Measurements from ENCODE around the gene IFRD2. TPM values are rescaled to one million over a fixed set of nuclear protein-coding genes. Genes with fewer than 3 reads are reported as not detected.
A peak's percentile ranks its signal among the peaks of the same experiment; 100 is the strongest.
"Not testable (repeated sequence)": the region's sequence is repeated elsewhere in the genome, so short reads cannot be mapped to it uniquely, and the experiment has no call there.

Gene IFRD2
- total and polyA plus RNA-seq, 5 donors from 2014 or later = 39.9 to 51.9 (median 41.3) TPM

DNA sequence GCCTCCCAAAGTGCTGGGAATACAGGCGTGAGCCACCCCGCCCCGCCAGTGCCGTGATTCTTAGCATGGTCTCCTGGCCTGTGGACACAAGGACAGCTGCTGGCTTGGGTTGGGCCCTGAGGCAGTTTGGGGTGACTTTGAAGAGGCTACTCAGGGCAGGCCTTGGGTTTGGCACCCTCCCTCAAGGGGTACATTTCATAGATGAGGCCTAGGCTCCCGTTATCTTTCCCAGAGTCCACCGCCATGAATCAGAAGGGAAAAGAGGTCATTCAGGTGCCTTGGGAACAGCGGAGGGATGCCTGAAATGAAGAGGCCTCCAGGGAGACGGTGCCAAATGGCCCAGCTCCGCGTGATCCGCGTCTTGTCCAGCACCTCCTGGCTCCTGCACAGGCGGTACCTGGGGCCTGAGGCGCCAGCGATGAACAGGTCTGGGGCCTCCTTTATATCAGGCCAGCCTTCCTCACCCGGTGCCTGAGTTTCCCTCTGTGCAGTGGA is 46.9 kb downstream of the IFRD2 start:
- peaks cover 6% of the 10 kb centered on the region for H3K27me3 Mint-ChIP-seq
- H3K27ac Mint-ChIP-seq = peak overlapping the region; percentile 71 to 94 (median 79)
- peaks cover 16% of the 10 kb centered on the region for H3K36me3 ChIP-seq (ENCODE audit: control insufficient read depth, insufficient read depth, low read length)

DNA sequence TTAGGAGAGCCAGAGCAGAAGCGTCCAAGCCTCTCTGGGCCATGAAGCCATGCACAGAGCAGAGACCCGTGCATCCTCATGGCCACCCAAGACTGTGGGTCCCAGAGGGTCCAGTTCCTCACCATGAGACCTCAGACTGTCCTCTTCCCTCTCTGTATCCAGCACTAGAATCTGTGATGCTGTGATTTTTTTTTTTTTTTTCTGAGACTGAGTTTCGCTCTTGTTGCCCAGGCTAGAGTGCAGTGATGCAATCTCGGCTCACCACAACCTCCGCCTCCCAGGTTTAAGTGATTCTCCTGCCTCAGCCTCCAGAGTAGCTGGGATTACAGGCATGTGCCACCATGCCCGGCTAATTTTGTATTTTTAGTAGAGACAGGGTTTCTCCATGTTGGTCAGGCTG is 47.4 kb downstream of the IFRD2 start:
- H3K4me3 ChIP-seq (ENCODE audit: low read depth, low read length); H3K36me3 Mint-ChIP-seq; ATAC-seq (ENCODE audit: low read depth in 2 of 2); H3K9me3 Mint-ChIP-seq; H3K27me3 ChIP-seq (ENCODE audit: control insufficient read depth, insufficient read depth, low read length); H3K27me3 Mint-ChIP-seq; DNase-seq; H3K9me3 ChIP-seq (ENCODE audit: control insufficient read depth in 2 of 2, low read length in 2 of 2): not testable (repeated sequence)
- Mint-ChIP-seq H3K27ac (peak overlapping the region; percentile 42 to 94 (median 79)), H3K4me1 (peaks cover 6 to 90% (median 46%) of the 10 kb centered on the region in 4 donors), H3K4me3 (peak overlapping the region in 3 of 4 donors; percentile 79 to 87 (median 85))
- Histone ChIP-seq H3K36me3 (ENCODE audit: control insufficient read depth, insufficient read depth, low read length) (peaks cover 14% of the 10 kb centered on the region), H3K4me1 (ENCODE audit: control insufficient read depth, insufficient read depth, low read length, poor library complexity, severe bottlenecking) (peaks cover 100% of the 10 kb centered on the region), H3K27ac (ENCODE audit: insufficient read depth, low read length, poor library complexity, severe bottlenecking) (peak overlapping the region; percentile 90)

More for the DNA sequence above, 46.9 kb downstream of the IFRD2 start:
- Histone ChIP-seq H3K27ac (ENCODE audit: insufficient read depth, low read length, poor library complexity, severe bottlenecking) (peak overlapping the region; percentile 90), H3K9me3 (ENCODE audit: control insufficient read depth in 2 of 2, low read length in 2 of 2) (no peaks in the 10 kb centered on the region), H3K4me3 (ENCODE audit: low read depth, low read length) (peak overlapping the region; percentile 57), H3K27me3 (ENCODE audit: control insufficient read depth, insufficient read depth, low read length) (no peaks in the 10 kb centered on the region), H3K4me1 (ENCODE audit: control insufficient read depth, insufficient read depth, low read length, poor library complexity, severe bottlenecking) (peaks cover 99% of the 10 kb centered on the region)
- peaks cover 6 to 90% (median 46%) of the 10 kb centered on the region in 4 donors for H3K4me1 Mint-ChIP-seq
- peaks cover 0 to 2% (median 0%) of the 10 kb centered on the region in 7 donors for H3K9me3 Mint-ChIP-seq
- peaks cover 5% of the 10 kb centered on the region for H3K36me3 Mint-ChIP-seq
- DNase-seq (no peak), ATAC-seq (ENCODE audit: low read depth in 2 of 2) (no peak)
- H3K4me3 Mint-ChIP-seq = peak overlapping the region in 3 of 4 donors; percentile 35 to 85 (median 79)

DNA sequence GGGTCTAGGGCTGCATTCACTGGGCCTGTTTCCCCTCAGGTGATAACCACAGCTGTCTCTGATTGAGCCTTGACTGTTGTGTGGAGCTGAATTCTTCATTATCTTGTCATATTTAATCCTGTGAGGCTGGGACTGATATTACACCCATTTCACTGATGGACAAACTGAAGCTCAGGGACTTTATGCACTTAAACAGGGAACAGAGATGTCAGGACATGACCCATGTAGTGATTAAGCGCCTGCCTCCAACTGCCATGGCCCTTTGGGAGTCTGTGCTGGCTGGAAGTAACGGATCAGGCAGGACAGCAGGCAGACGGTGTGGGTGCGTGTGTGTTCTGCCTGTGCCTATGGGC is 48.7 kb downstream of the IFRD2 start:
- Histone ChIP-seq H3K4me3 (ENCODE audit: low read depth, low read length) (no peak overlapping the region), H3K27me3 (ENCODE audit: control insufficient read depth, insufficient read depth, low read length) (no peaks in the 10 kb centered on the region), H3K9me3 (ENCODE audit: control insufficient read depth in 2 of 2, low read length in 2 of 2) (no peaks in the 10 kb centered on the region), H3K36me3 (ENCODE audit: control insufficient read depth, insufficient read depth, low read length) (peaks cover 16% of the 10 kb centered on the region), H3K4me1 (ENCODE audit: control insufficient read depth, insufficient read depth, low read length, poor library complexity, severe bottlenecking) (peaks cover 100% of the 10 kb centered on the region), H3K27ac (ENCODE audit: insufficient read depth, low read length, poor library complexity, severe bottlenecking) (peak overlapping the region; percentile 83)
- H3K4me3 Mint-ChIP-seq = peak overlapping the region; percentile 12 to 87 (median 54)
- H3K4me1 Mint-ChIP-seq = peaks cover 6 to 90% (median 50%) of the 10 kb centered on the region in 4 donors
- H3K27ac Mint-ChIP-seq = peak overlapping the region; percentile 42 to 97 (median 79)
- H3K9me3 Mint-ChIP-seq = peaks cover 0 to 2% (median 0%) of the 10 kb centered on the region in 7 donors
- peaks cover 2% of the 10 kb centered on the region for H3K36me3 Mint-ChIP-seq
- DNase-seq (no peak), ATAC-seq (ENCODE audit: low read depth in 2 of 2) (no peak)
- peaks cover 6% of the 10 kb centered on the region for H3K27me3 Mint-ChIP-seq

DNA sequence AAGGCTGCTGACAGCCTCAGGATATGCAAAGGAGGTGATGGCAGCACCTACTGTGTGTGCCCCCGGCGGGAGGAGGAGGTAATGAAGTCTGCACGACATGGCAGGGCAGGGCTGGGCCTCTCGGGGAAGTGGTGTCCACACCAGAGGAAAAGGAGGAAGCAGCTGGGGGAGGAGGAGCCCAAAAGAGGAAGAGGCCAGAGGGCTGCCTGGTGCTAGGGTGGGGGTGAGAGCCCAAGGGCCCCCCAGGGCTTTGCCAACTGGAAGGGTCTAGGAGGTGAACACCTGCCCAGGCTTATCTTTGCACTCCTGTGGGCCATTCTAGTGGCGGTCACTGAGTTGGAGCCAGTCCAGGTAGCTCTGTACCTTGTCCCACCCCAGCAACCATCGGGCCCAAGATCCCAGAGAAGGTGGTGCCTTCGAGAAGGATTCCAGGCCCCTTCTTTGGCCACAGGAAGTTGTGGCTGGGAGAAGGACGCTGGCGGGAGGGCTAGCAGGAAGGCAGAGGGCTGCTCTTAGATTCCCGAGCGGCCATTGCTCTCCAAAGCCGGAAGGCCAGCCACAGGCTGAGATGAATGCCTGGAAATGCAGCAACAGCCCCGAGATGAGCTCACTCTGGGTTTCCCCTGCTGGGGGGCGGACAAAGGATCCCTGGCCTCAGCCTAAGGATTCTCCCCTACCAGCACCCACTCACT is 49.2 kb downstream of the IFRD2 start:
- peaks cover 6 to 93% (median 49%) of the 10 kb centered on the region in 4 donors for H3K4me1 Mint-ChIP-seq
- H3K27ac Mint-ChIP-seq = peak overlapping the region; percentile 93 to 97 (median 94)
- Histone ChIP-seq H3K4me3 (ENCODE audit: low read depth, low read length) (no peak overlapping the region), H3K9me3 (ENCODE audit: control insufficient read depth in 2 of 2, low read length in 2 of 2) (no peaks in the 10 kb centered on the region), H3K27ac (ENCODE audit: insufficient read depth, low read length, poor library complexity, severe bottlenecking) (peak overlapping the region; percentile 83), H3K36me3 (ENCODE audit: control insufficient read depth, insufficient read depth, low read length) (peaks cover 14% of the 10 kb centered on the region), H3K27me3 (ENCODE audit: control insufficient read depth, insufficient read depth, low read length) (no peaks in the 10 kb centered on the region), H3K4me1 (ENCODE audit: control insufficient read depth, insufficient read depth, low read length, poor library complexity, severe bottlenecking) (peaks cover 100% of the 10 kb centered on the region)
- H3K4me3 Mint-ChIP-seq = peak overlapping the region; percentile 49 to 87 (median 84)
- ATAC-seq (ENCODE audit: low read depth in 2 of 2) (no peak), DNase-seq (peak in 2 of 3 donors; percentile 20 to 50)
- peaks cover 6% of the 10 kb centered on the region for H3K27me3 Mint-ChIP-seq
- H3K36me3 Mint-ChIP-seq = no peaks in the 10 kb centered on the region
- H3K9me3 Mint-ChIP-seq = peaks cover 0 to 2% (median 0%) of the 10 kb centered on the region in 7 donors

DNA sequence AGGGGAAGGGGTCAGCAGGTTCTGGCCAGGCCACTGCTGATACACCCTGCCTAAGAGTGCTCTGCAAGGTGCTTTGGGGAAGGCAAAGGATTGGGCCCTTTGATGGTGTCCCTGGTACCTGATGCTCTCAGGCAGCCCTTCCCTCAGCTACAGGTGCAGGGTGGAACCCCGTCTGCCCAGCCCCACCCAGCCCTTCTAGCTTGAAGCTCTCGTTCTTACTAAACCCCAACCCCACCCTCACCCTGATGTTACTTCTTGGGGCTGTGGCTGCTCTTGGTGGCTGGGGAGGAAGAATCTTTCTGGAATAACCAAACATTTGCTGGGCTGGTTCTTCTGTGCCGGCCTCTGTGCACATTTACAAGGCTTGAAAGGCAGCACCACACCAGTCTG is 49.9 kb downstream of the IFRD2 start:
- H3K27me3 ChIP-seq (ENCODE audit: control insufficient read depth, insufficient read depth, low read length) = no peaks in the 10 kb centered on the region
- H3K9me3 Mint-ChIP-seq = peaks cover 0 to 2% (median 0%) of the 10 kb centered on the region in 7 donors
- H3K27ac Mint-ChIP-seq = peak overlapping the region; percentile 93 to 97 (median 94)
- no peaks in the 10 kb centered on the region for H3K36me3 Mint-ChIP-seq
- no peak for ATAC-seq (ENCODE audit: low read depth in 2 of 2)
- DNase-seq = peak in 1 of 3 donors; percentile 83
- H3K9me3 ChIP-seq (ENCODE audit: control insufficient read depth in 2 of 2, low read length in 2 of 2) = no peaks in the 10 kb centered on the region
- H3K36me3 ChIP-seq (ENCODE audit: control insufficient read depth, insufficient read depth, low read length) = peaks cover 14% of the 10 kb centered on the region
- peaks cover 6 to 93% (median 50%) of the 10 kb centered on the region in 4 donors for H3K4me1 Mint-ChIP-seq
- peak overlapping the region; percentile 83 for H3K27ac ChIP-seq (ENCODE audit: insufficient read depth, low read length, poor library complexity, severe bottlenecking)
- H3K4me3 Mint-ChIP-seq = peak overlapping the region; percentile 49 to 87 (median 84)
- H3K4me3 ChIP-seq (ENCODE audit: low read depth, low read length) = peak overlapping the region; percentile 41
- H3K27me3 Mint-ChIP-seq = peaks cover 8% of the 10 kb centered on the region
- peaks cover 100% of the 10 kb centered on the region for H3K4me1 ChIP-seq (ENCODE audit: control insufficient read depth, insufficient read depth, low read length, poor library complexity, severe bottlenecking)

DNA sequence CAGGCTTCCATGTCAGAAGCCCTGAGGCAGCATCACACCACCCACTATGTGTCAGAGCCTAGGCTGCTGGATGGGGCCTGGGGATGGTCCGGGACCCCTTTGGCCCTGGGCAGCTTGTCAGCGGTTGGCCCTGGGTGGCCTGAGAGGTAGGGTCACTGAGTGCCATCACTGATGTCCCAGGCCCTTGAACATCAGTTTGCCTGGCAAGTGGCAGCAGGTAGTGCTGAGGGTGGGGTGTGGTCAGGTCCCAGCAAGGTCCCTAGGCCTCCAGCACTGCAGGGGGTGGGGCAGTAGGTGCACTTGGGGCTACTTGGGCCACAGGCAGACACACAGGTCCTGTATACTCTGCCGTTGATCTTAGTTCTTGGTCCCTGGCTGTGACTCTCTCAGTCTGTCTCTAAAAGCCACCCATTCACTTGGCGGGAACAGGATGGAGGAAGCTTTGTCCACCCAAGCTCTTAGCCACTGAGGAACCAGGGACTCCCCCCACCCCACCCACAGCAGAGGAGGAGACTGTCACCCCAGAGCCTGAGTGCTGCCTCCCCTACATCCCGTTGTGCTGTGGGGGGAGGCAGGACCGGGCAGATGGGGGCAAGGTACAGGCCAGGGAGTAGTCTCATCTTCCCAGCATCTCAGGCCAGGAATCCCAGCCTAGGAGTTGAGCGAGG is 50.4 kb downstream of the IFRD2 start:
- Mint-ChIP-seq H3K27ac (peak overlapping the region; percentile 87 to 97 (median 94)), H3K27me3 (peaks cover 10% of the 10 kb centered on the region), H3K36me3 (no peaks in the 10 kb centered on the region), H3K4me3 (peak overlapping the region; percentile 66 to 87 (median 86)), H3K4me1 (peaks cover 3 to 88% (median 47%) of the 10 kb centered on the region in 4 donors), H3K9me3 (peaks cover 0 to 2% (median 0%) of the 10 kb centered on the region in 7 donors)
- Histone ChIP-seq H3K4me1 (ENCODE audit: control insufficient read depth, insufficient read depth, low read length, poor library complexity, severe bottlenecking) (peaks cover 97% of the 10 kb centered on the region), H3K27ac (ENCODE audit: insufficient read depth, low read length, poor library complexity, severe bottlenecking) (peak overlapping the region; percentile 83), H3K4me3 (ENCODE audit: low read depth, low read length) (peak overlapping the region; percentile 41), H3K27me3 (ENCODE audit: control insufficient read depth, insufficient read depth, low read length) (no peaks in the 10 kb centered on the region), H3K9me3 (ENCODE audit: control insufficient read depth in 2 of 2, low read length in 2 of 2) (no peaks in the 10 kb centered on the region), H3K36me3 (ENCODE audit: control insufficient read depth, insufficient read depth, low read length) (peaks cover 14% of the 10 kb centered on the region)
- DNase-seq (peak in 1 of 3 donors; percentile 44), ATAC-seq (ENCODE audit: low read depth in 2 of 2) (no peak)

DNA sequence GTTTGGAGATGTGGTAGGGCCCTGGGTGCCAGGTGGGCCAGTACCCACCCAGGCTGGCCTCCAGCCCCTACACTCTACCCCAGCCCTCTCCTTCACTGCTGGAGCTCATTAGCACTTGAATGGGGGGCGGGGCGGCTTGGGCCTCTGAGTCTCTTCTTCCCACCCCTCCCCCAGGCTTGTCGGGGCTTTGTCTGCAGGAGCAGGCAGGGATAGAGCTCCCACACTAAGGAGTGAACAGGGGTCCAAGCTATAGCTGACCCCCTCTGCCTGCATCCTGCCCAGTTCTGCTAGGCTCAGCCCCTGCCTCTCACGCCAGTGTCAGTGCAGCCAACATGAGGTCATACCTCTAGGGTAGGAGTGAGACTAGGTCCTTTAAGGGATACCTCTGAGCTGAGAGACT is 51.1 kb downstream of the IFRD2 start:
- no peak for ATAC-seq (ENCODE audit: low read depth in 2 of 2)
- Mint-ChIP-seq H3K4me3 (peak overlapping the region; percentile 66 to 87 (median 86)), H3K36me3 (no peaks in the 10 kb centered on the region), H3K27ac (peak overlapping the region in 2 of 3 donors; percentile 87 to 94), H3K27me3 (peaks cover 4% of the 10 kb centered on the region), H3K4me1 (peaks cover 0 to 81% (median 43%) of the 10 kb centered on the region in 4 donors), H3K9me3 (peaks cover 0 to 2% (median 0%) of the 10 kb centered on the region in 7 donors)
- H3K27me3 ChIP-seq (ENCODE audit: control insufficient read depth, insufficient read depth, low read length) = no peaks in the 10 kb centered on the region
- DNase-seq = no peak
- H3K27ac ChIP-seq (ENCODE audit: insufficient read depth, low read length, poor library complexity, severe bottlenecking) = peak overlapping the region; percentile 83
- peaks cover 14% of the 10 kb centered on the region for H3K36me3 ChIP-seq (ENCODE audit: control insufficient read depth, insufficient read depth, low read length)
- peaks cover 90% of the 10 kb centered on the region for H3K4me1 ChIP-seq (ENCODE audit: control insufficient read depth, insufficient read depth, low read length, poor library complexity, severe bottlenecking)
- H3K4me3 ChIP-seq (ENCODE audit: low read depth, low read length) = no peak overlapping the region
- no peaks in the 10 kb centered on the region for H3K9me3 ChIP-seq (ENCODE audit: control insufficient read depth in 2 of 2, low read length in 2 of 2)

Measured in CD4-positive, CD25-positive, alpha-beta regulatory T cell (primary cell).